ENCODE data around the gene CHD3.

The CHD3 gene

GRCh38 chr17:7841915-7842379 lies 46.6 kb upstream of the CHD3 start:
- Histone ChIP-seq H3K4me2 (ENCODE audit: low read depth, low read length, poor library complexity, severe bottlenecking) (peak overlapping the region; percentile 98), H3K79me2 (ENCODE audit: insufficient read depth, low read length) (peaks cover 80% of the 10 kb centered on the region; the same call in 1 of the 2 replicates), H3K9me3 (ENCODE audit: insufficient read depth, low read depth, low read length) (no peaks in the 10 kb centered on the region), H3F3A (ENCODE audit: low read depth) (no peaks in the 10 kb centered on the region), H3K27me3 (ENCODE audit: insufficient read depth, low read length, poor library complexity, severe bottlenecking) (no peaks in the 10 kb centered on the region), H3K9ac (ENCODE audit: low read depth, low read length, poor library complexity, severe bottlenecking) (peak overlapping the region; percentile 77), H4K20me1 (ENCODE audit: insufficient read depth, low read length, poor library complexity, severe bottlenecking) (peaks cover 72% of the 10 kb centered on the region), H3K4me1 (ENCODE audit: insufficient read depth, low read length, poor library complexity, severe bottlenecking) (peaks cover 41% of the 10 kb centered on the region), H3K9me2 (replicated peaks; ENCODE audit: low read depth, low read length) (no peaks in the 10 kb centered on the region), H3K4me3 (ENCODE audit: low read length, poor library complexity, severe bottlenecking) (peak overlapping the region; percentile 88), H2AFZ (ENCODE audit: low read length) (peak overlapping the region; percentile 82), H3K36me3 (ENCODE audit: insufficient read depth, low read length) (peaks cover 12% of the 10 kb centered on the region; the same call in 1 of the 2 replicates)
- TF ChIP-seq EZH2phosphoT487 (IDR thresholded peaks at IDR 0.05; ENCODE audit: borderline replicate concordance), result no peak
- TF ChIP-seq CTCF (conservative IDR thresholded peaks at IDR 0.05; ENCODE audit: low read length), result no peak

- Histone ChIP-seq H3K36me3 (ENCODE audit: insufficient read depth, low read length) (peaks cover 17% of the 10 kb centered on the region; the same call in 1 of the 2 replicates), H3K79me2 (ENCODE audit: insufficient read depth, low read length) (peaks cover 73% of the 10 kb centered on the region; the same call in 1 of the 2 replicates), H3K4me1 (ENCODE audit: insufficient read depth, low read length, poor library complexity, severe bottlenecking) (peaks cover 34% of the 10 kb centered on the region), H4K20me1 (ENCODE audit: insufficient read depth, low read length, poor library complexity, severe bottlenecking) (peaks cover 72% of the 10 kb centered on the region), H3F3A (ENCODE audit: low read depth) (no peaks in the 10 kb centered on the region), H3K9ac (ENCODE audit: low read depth, low read length, poor library complexity, severe bottlenecking) (peak overlapping the region; percentile 77), H3K9me2 (replicated peaks; ENCODE audit: low read depth, low read length) (no peaks in the 10 kb centered on the region), H3K27me3 (ENCODE audit: insufficient read depth, low read length, poor library complexity, severe bottlenecking) (no peaks in the 10 kb centered on the region), H3K4me3 (ENCODE audit: low read length, poor library complexity, severe bottlenecking) (peak overlapping the region; percentile 88), H3K9me3 (ENCODE audit: insufficient read depth, low read depth, low read length) (no peaks in the 10 kb centered on the region), H3K4me2 (ENCODE audit: low read depth, low read length, poor library complexity, severe bottlenecking) (peak overlapping the region; percentile 98), H2AFZ (ENCODE audit: low read length) (0 out of 2 replicates have a peak overlapping the region, but pooled peaks have one; percentile 7)
- no peak for TF ChIP-seq CTCF (conservative IDR thresholded peaks at IDR 0.05; ENCODE audit: low read length)
- TF ChIP-seq EZH2phosphoT487 (IDR thresholded peaks at IDR 0.05; ENCODE audit: borderline replicate concordance), result no peak
Measured at GRCh38 chr17:7842380-7843256, 46.0 kb upstream of the CHD3 start.

- H3K36me3 ChIP-seq (ENCODE audit: insufficient read depth, low read length), result peaks cover 22% of the 10 kb centered on the region; the same call in 1 of the 2 replicates
- H4K20me1 ChIP-seq (ENCODE audit: insufficient read depth, low read length, poor library complexity, severe bottlenecking), result peaks cover 76% of the 10 kb centered on the region
- H3K9ac ChIP-seq (ENCODE audit: low read depth, low read length, poor library complexity, severe bottlenecking), result peak overlapping the region; percentile 77
- H3K4me3 ChIP-seq (ENCODE audit: low read length, poor library complexity, severe bottlenecking), result peak overlapping the region; percentile 88
- H3F3A ChIP-seq (ENCODE audit: low read depth), result no peaks in the 10 kb centered on the region
- H3K4me1 ChIP-seq (ENCODE audit: insufficient read depth, low read length, poor library complexity, severe bottlenecking), result peaks cover 33% of the 10 kb centered on the region
- H3K4me2 ChIP-seq (ENCODE audit: low read depth, low read length, poor library complexity, severe bottlenecking), result peak overlapping the region; percentile 98
- no peaks in the 10 kb centered on the region for H3K9me3 ChIP-seq (ENCODE audit: insufficient read depth, low read depth, low read length)
- peak overlapping the region; percentile 4; the same call in 1 of the 2 replicates for H2AFZ ChIP-seq (ENCODE audit: low read length)
- no peaks in the 10 kb centered on the region for H3K9me2 ChIP-seq (replicated peaks; ENCODE audit: low read depth, low read length)
- peaks cover 69% of the 10 kb centered on the region; the same call in 1 of the 2 replicates for H3K79me2 ChIP-seq (ENCODE audit: insufficient read depth, low read length)
- no peaks in the 10 kb centered on the region for H3K27me3 ChIP-seq (ENCODE audit: insufficient read depth, low read length, poor library complexity, severe bottlenecking)
- TF ChIP-seq EZH2phosphoT487 (IDR thresholded peaks at IDR 0.05; ENCODE audit: borderline replicate concordance), result no peak
- TF ChIP-seq CTCF (conservative IDR thresholded peaks at IDR 0.05; ENCODE audit: low read length), result no peak
Measured at GRCh38 chr17:7843257-7843535, 45.4 kb upstream of the CHD3 start.

Measured in Loucy (cell line).